A673 (cell line): ENCODE data around the gene ALDH2. TPM values are rescaled to one million over a fixed set of nuclear protein-coding genes. Genes with fewer than 3 reads are reported as not detected.
"Not testable (repeated sequence)": the region's sequence is repeated elsewhere in the genome, so short reads cannot be mapped to it uniquely, and the experiment has no call there.

ENCODE experiments used
- BruUV-seq: library from RNA; stranded (reverse); fragments of 400-500 nt; replicated peaks from 2 replicates; lab custom pipeline; 2021; lab: Mats Ljungman, UMichigan
- CTCF ChIA-PET: fragments of 300-600 bp; sonication (Branson Sonifier 250); formaldehyde crosslinking; loops from one replicate; lab custom pipeline; 2022; ENCODE audit warnings: antibody characterized with exemption; lab: Charles Lee
- POLR2A ChIA-PET: fragments of 300-600 bp; sonication (Branson Sonifier 250); formaldehyde crosslinking; loops from one replicate; lab custom pipeline; 2022; ENCODE audit warnings: antibody characterized with exemption; ENCODE audit not compliant: low non-redundant PET; lab: Charles Lee
- DNase-seq: peaks from one replicate; pipeline ENCODE4 v3.0.0-alpha.2; 2015; ENCODE audit warnings: low spot score
- H3K27ac ChIP-seq: fragments of 200-600 bp; sonication (generic); 2 replicates; pipeline ENCODE4 v1.5.1; 2016; ENCODE audit warnings: mixed run types, low read depth, mild to moderate bottlenecking, mixed read lengths, antibody characterized with exemption, low read length; ENCODE audit not compliant: poor library complexity, severe bottlenecking
- H3K27me3 ChIP-seq: fragments of 200-600 bp; sonication (generic); replicated peaks from 2 replicates; pipeline ENCODE4 v1.6.1; 2017; ENCODE audit warnings: mixed run types, low read depth, mild to moderate bottlenecking, mixed read lengths, antibody characterized with exemption, low read length; ENCODE audit not compliant: insufficient read depth, poor library complexity
- H3K36me3 ChIP-seq: fragments of 200-600 bp; sonication (generic); 2 replicates; pipeline ENCODE4 v1.6.1; 2016; ENCODE audit warnings: mixed run types, mild to moderate bottlenecking, mixed read lengths, antibody characterized with exemption, low read length; ENCODE audit not compliant: insufficient read depth, poor library complexity, severe bottlenecking
- H3K4me1 ChIP-seq: fragments of 200-600 bp; sonication (generic); 2 replicates; pipeline ENCODE4 v1.6.1; 2017; ENCODE audit warnings: mixed run types, mild to moderate bottlenecking, mixed read lengths, antibody characterized with exemption, low read length; ENCODE audit not compliant: insufficient read depth, poor library complexity, severe bottlenecking
- H3K4me3 ChIP-seq: fragments of 200-600 bp; sonication (generic); 2 replicates; pipeline ENCODE4 v1.5.1; 2016; ENCODE audit warnings: low read depth, mixed run types, mild to moderate bottlenecking, mixed read lengths, low read length; ENCODE audit not compliant: poor library complexity, severe bottlenecking
- H3K9me3 ChIP-seq: fragments of 200-600 bp; sonication (generic); 2 replicates; pipeline ENCODE4 v1.6.1; 2016; ENCODE audit warnings: mixed run types, low read depth, mild to moderate bottlenecking, mixed read lengths, antibody characterized with exemption, low read length; ENCODE audit not compliant: poor library complexity, severe bottlenecking
- EZH2 ChIP-seq: fragments of 200-600 bp; sonication (generic); IDR thresholded peaks from 2 replicates; pipeline ENCODE4 v1.6.1; 2017; ENCODE audit warnings: borderline replicate concordance, low read depth, mild to moderate bottlenecking, mixed read lengths, antibody characterized with exemption, low read length; ENCODE audit not compliant: poor library complexity, severe bottlenecking
- intact Hi-C: fragments of 100-400 bp; cut with micrococcal nuclease; formaldehyde crosslinking; loops from one replicate; pipeline ENCODE4 v1.10.0; 2022; ENCODE audit not compliant: unreplicated experiment
- total RNA-seq: library from RNA; stranded (reverse); gene quantifications from 2 replicates; pipeline ENCODE4 v1.2.3, GENCODE V29; 2021
- TF ChIP-seq, protein P1 (sequence below): fragments of 300-800, 200-600 bp; sonication (generic); conservative IDR thresholded peaks from 2 replicates; pipeline ENCODE4 v1.5.1; 2017; ENCODE audit warnings: low read depth, mild to moderate bottlenecking, antibody characterized with exemption, low read length, moderate library complexity, mixed read lengths

The ALDH2 gene
- total RNA-seq, 1 experiment from 2014 or later, result 24.5 TPM

DNA sequence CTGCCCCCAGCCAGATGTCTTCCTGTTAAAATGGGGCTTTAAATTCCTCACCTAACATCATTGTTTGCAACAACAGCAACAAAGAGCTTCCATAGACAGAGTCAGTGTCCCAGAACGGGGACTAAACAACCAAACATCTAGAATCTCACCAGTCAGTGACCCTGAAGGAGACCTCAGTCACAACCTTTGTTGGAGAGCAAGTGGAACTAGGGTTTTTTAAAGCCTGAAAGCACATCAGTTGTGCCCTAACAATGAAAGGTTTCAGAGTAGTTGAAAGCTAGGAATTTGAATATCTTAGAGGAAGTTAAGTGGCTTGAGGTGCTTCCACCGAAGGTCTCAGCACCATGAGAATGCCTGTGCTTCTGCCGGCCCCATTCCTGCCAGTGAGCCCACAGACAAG, 5.0 kb upstream of the ALDH2 start:
- intact Hi-C loops, result no loop called here
- Histone ChIP-seq H3K36me3 (no peaks in the 10 kb centered on the region), H3K27ac (no peak overlapping the region), H3K27me3 (no peaks in the 10 kb centered on the region), H3K4me3 (no peak overlapping the region), H3K4me1 (peaks cover 6% of the 10 kb centered on the region), H3K9me3 (no peaks in the 10 kb centered on the region)
- no peak for DNase-seq
- ChIA-PET POLR2A (no interaction called here), CTCF (no interaction called here)
- TF ChIP-seq EZH2, result no peak
- TF ChIP-seq, protein P1, sequence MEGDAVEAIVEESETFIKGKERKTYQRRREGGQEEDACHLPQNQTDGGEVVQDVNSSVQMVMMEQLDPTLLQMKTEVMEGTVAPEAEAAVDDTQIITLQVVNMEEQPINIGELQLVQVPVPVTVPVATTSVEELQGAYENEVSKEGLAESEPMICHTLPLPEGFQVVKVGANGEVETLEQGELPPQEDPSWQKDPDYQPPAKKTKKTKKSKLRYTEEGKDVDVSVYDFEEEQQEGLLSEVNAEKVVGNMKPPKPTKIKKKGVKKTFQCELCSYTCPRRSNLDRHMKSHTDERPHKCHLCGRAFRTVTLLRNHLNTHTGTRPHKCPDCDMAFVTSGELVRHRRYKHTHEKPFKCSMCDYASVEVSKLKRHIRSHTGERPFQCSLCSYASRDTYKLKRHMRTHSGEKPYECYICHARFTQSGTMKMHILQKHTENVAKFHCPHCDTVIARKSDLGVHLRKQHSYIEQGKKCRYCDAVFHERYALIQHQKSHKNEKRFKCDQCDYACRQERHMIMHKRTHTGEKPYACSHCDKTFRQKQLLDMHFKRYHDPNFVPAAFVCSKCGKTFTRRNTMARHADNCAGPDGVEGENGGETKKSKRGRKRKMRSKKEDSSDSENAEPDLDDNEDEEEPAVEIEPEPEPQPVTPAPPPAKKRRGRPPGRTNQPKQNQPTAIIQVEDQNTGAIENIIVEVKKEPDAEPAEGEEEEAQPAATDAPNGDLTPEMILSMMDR, result no peak
- BruUV-seq, result no TSS peak

DNA sequence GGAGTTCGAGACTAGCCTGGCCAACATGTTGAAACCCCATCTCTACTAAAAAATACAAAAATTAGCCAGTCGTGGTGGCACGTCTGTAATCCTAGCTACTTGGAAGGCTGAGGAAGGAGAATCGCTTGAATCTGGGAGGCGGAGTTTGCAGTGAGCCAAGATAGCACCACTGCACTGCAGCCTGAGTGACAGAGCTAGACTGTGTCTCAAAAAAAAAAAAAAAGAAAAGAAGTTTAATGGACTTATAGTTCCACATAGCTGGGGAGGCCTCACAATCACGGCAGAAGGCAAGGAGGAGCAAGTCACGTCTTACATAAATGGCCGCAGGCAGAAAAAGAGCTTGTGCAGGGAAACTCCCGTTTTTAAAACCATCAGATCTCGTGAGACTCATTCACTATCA, 3.2 kb upstream of the ALDH2 start:
- BruUV-seq, H3K4me1 ChIP-seq, H3K36me3 ChIP-seq, H3K27me3 ChIP-seq, CTCF ChIA-PET, H3K4me3 ChIP-seq, H3K27ac ChIP-seq, H3K9me3 ChIP-seq, POLR2A ChIA-PET, DNase-seq, intact Hi-C loops: not testable (repeated sequence)

DNA sequence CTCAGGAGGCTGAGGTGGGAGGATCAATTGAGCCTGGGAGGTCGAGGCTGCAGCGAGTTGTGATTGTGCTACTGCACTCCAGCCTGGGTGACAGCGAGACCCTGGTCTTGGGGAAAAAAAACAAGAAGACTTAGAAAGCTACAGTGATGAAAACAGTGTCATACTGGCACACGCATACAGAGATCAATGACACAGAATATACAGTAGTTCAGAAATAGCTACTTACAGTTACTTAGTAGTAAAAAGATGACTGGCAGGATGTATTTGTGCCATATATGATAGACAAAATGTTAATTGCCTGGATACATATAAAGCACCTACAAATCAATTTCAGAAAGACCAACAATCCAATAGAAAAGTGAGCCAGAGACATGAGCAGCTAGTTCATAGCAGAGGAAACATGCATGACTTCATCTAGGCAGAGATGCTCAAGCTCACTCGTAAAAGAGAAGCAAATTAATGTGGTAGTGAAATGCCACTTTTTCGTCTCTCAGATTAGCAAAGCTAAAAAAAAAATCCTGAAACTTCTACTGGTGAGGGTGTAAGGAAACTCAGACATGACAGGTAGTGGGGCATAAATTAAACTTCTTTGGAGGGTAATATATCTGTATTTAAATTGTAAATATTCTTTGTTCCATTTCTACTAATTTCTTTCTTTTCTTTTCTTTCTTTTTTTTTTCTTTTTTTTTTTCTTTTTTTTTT, 2.5 kb upstream of the ALDH2 start:
- Histone ChIP-seq H3K4me3 (no peak overlapping the region), H3K4me1 (peaks cover 6% of the 10 kb centered on the region), H3K27me3 (no peaks in the 10 kb centered on the region), H3K9me3 (no peaks in the 10 kb centered on the region), H3K36me3 (no peaks in the 10 kb centered on the region), H3K27ac (no peak overlapping the region)
- ChIA-PET CTCF (interaction anchor here (1.4 kb wide), 1 partner anchor 49 kb away, joined by 3 read pairs; no protein-coding TSS in a partner anchor), POLR2A (interaction anchor here (0.5 to 0.6 kb wide), 3 partner anchors 11 to 25 kb away, joined by 3 to 5 read pairs (median 5); no protein-coding TSS in a partner anchor)
- no TSS peak for BruUV-seq
- TF ChIP-seq, protein P1, result no peak
- TF ChIP-seq EZH2, result no peak
- intact Hi-C loops, result no loop called here
- DNase-seq, result no peak
